Measurements from ENCODE around the gene SMIM12.

Gene SMIM12

DNA sequence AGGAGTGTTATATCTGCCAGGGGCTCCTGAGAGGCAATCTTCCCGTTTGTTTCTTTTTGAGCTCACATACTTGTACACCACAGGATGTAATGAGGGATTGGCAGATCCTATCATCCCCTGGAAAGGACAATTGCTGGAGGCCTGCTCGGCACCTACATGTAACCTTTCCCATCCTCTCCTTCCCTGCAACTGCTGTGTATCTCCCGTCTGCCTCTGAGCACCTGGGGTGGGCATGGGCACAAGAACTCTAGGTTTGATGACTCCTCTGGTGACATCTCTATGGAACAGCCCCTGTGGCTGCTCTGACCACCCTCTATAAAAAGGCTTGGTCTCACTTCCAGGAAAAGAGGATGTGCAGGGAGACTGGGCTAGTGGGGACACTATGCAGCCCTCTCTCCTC lies 25.0 kb upstream of the SMIM12 start:
- Histone ChIP-seq H3K4me2 (ENCODE audit: low read length) (no peak overlapping the region), H3K79me2 (no peaks in the 10 kb centered on the region), H3K36me3 (ENCODE audit: control insufficient read depth, insufficient read depth, low read length) (no peaks in the 10 kb centered on the region), H2AFZ (no peak overlapping the region), H3K9me3 (ENCODE audit: control insufficient read depth, low read length) (no peaks in the 10 kb centered on the region), H3K27ac (no peak overlapping the region), H3K27me3 (ENCODE audit: control insufficient read depth, insufficient read depth, low read length) (no peaks in the 10 kb centered on the region), H3K4me3 (ENCODE audit: low read depth, low read length) (no peak overlapping the region), H3K9ac (no peak overlapping the region), H3K4me1 (no peaks in the 10 kb centered on the region)
- TF ChIP-seq CTCF (IDR thresholded peaks at IDR 0.05), result no peak

- Histone ChIP-seq H3K27me3 (ENCODE audit: control insufficient read depth, insufficient read depth, low read length) (no peaks in the 10 kb centered on the region), H3K9me3 (ENCODE audit: control insufficient read depth, low read length) (no peaks in the 10 kb centered on the region), H3K4me2 (ENCODE audit: low read length) (no peak overlapping the region), H3K27ac (no peak overlapping the region), H3K4me1 (no peaks in the 10 kb centered on the region), H3K4me3 (ENCODE audit: low read depth, low read length) (no peak overlapping the region), H2AFZ (no peak overlapping the region), H3K36me3 (ENCODE audit: control insufficient read depth, insufficient read depth, low read length) (no peaks in the 10 kb centered on the region), H3K79me2 (no peaks in the 10 kb centered on the region), H3K9ac (no peak overlapping the region)
- TF ChIP-seq CTCF (IDR thresholded peaks at IDR 0.05), result no peak
These were observed 19.7 kb upstream of the SMIM12 start for GRCh38 chr1:34879230-34879629.

DNA sequence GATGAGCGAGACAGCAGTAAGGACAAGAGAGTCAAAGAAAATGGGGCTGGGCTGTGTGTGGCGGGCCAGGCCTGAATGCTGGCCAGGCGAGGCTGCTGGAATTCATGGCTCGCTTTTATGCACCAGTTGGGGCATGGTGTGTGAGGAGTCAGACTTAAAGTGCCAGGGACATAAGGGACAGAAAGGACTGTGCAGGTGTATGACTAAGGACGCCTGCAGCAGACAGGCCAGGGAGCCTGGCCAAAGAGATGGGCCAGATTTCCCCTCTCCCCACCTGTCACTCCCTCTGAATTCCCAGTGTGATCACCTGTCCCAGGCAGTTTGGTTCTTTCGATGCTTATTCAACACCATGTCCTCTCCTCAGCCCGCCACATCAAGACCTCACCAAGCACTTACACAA lies 16.9 kb upstream of the SMIM12 start:
- Histone ChIP-seq H3K27ac (no peak overlapping the region), H3K4me2 (ENCODE audit: low read length) (no peak overlapping the region), H3K27me3 (ENCODE audit: control insufficient read depth, insufficient read depth, low read length) (no peaks in the 10 kb centered on the region), H3K9ac (no peak overlapping the region), H3K9me3 (ENCODE audit: control insufficient read depth, low read length) (no peaks in the 10 kb centered on the region), H3K36me3 (ENCODE audit: control insufficient read depth, insufficient read depth, low read length) (no peaks in the 10 kb centered on the region), H2AFZ (no peak overlapping the region), H3K4me1 (no peaks in the 10 kb centered on the region), H3K4me3 (ENCODE audit: low read depth, low read length) (no peak overlapping the region), H3K79me2 (no peaks in the 10 kb centered on the region)
- TF ChIP-seq CTCF (IDR thresholded peaks at IDR 0.05), result no peak

GRCh38 chr1:34874296-34874952 lies 14.9 kb upstream of the SMIM12 start:
- Histone ChIP-seq H3K4me2 (ENCODE audit: low read length) (no peak overlapping the region), H2AFZ (no peak overlapping the region), H3K36me3 (ENCODE audit: control insufficient read depth, insufficient read depth, low read length) (no peaks in the 10 kb centered on the region), H3K9ac (no peak overlapping the region), H3K27ac (no peak overlapping the region), H3K27me3 (ENCODE audit: control insufficient read depth, insufficient read depth, low read length) (no peaks in the 10 kb centered on the region), H3K79me2 (no peaks in the 10 kb centered on the region), H3K4me1 (no peaks in the 10 kb centered on the region), H3K9me3 (ENCODE audit: control insufficient read depth, low read length) (no peaks in the 10 kb centered on the region), H3K4me3 (ENCODE audit: low read depth, low read length) (no peak overlapping the region)
- TF ChIP-seq CTCF (IDR thresholded peaks at IDR 0.05), result no peak

- H3K36me3 ChIP-seq (ENCODE audit: control insufficient read depth, insufficient read depth, low read length), result no peaks in the 10 kb centered on the region
- H3K4me3 ChIP-seq (ENCODE audit: low read depth, low read length), result no peak overlapping the region
- H3K79me2 ChIP-seq, result no peaks in the 10 kb centered on the region
- H2AFZ ChIP-seq, result no peak overlapping the region
- no peak overlapping the region for H3K27ac ChIP-seq
- no peak overlapping the region for H3K9ac ChIP-seq
- no peak for TF ChIP-seq CTCF (IDR thresholded peaks at IDR 0.05)
- no peaks in the 10 kb centered on the region for H3K9me3 ChIP-seq (ENCODE audit: control insufficient read depth, low read length)
- H3K4me1 ChIP-seq, result no peaks in the 10 kb centered on the region
- no peaks in the 10 kb centered on the region for H3K27me3 ChIP-seq (ENCODE audit: control insufficient read depth, insufficient read depth, low read length)
- H3K4me2 ChIP-seq (ENCODE audit: low read length), result no peak overlapping the region
These were observed 12.6 kb upstream of the SMIM12 start for GRCh38 chr1:34872133-34872503.

All from parathyroid adenoma (tissue), 2 donors.